Testis (tissue), 2 donors: ENCODE data around the gene PDK2.

Source experiments
- POLR2A ChIP-seq: fragments of 450-650 bp; IDR thresholded peaks from one replicate; pipeline ENCODE4 v1.6.1; 2017; ENCODE audit warnings: antibody characterized with exemption, mild to moderate bottlenecking, moderate library complexity
- TF ChIP-seq, protein P1 (sequence below), 3 experiments: fragments of 450-650 bp in 2 of 3; fragments of 200-600 bp in 1 of 3; sonication (generic) in 1 of 3; IDR thresholded peaks; one replicate each; pipeline ENCODE4 v1.5.1; 2016 to 2019; ENCODE audit warnings: antibody characterized with exemption in 3 of 3, mild to moderate bottlenecking in 2 of 3, moderate library complexity in 1 of 3

GRCh38 chr17:50129353-50129727, 34.2 kb downstream of the PDK2 start:
- TF ChIP-seq, protein P1, sequence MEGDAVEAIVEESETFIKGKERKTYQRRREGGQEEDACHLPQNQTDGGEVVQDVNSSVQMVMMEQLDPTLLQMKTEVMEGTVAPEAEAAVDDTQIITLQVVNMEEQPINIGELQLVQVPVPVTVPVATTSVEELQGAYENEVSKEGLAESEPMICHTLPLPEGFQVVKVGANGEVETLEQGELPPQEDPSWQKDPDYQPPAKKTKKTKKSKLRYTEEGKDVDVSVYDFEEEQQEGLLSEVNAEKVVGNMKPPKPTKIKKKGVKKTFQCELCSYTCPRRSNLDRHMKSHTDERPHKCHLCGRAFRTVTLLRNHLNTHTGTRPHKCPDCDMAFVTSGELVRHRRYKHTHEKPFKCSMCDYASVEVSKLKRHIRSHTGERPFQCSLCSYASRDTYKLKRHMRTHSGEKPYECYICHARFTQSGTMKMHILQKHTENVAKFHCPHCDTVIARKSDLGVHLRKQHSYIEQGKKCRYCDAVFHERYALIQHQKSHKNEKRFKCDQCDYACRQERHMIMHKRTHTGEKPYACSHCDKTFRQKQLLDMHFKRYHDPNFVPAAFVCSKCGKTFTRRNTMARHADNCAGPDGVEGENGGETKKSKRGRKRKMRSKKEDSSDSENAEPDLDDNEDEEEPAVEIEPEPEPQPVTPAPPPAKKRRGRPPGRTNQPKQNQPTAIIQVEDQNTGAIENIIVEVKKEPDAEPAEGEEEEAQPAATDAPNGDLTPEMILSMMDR (IDR thresholded peaks at IDR 0.05), result no peak
- no peak for TF ChIP-seq POLR2A
